Fibroblast of mammary gland (primary cell): ENCODE results near the gene PSMC3.
A peak's percentile ranks its signal among the peaks of the same experiment; 100 is the strongest.

Source experiments
- DNase-seq: peaks from one replicate; pipeline ENCODE4 v3.0.0-alpha.2; 2010; ENCODE audit warnings: low read depth
- H3K4me3 ChIP-seq: 2 replicates; pipeline ENCODE4 v1.5.1; 2011; ENCODE audit warnings: low read depth, mild to moderate bottlenecking, low read length, moderate library complexity; ENCODE audit not compliant: control insufficient read depth
- TF ChIP-seq, protein P1 (sequence below): conservative IDR thresholded peaks from 2 replicates; pipeline ENCODE4 v1.5.1; 2011; ENCODE audit warnings: low read depth, low read length, inconsistent platforms; ENCODE audit not compliant: control insufficient read depth, insufficient read depth

PSMC3 gene

GRCh38 chr11:47373876-47374719 is 52.1 kb downstream of the PSMC3 start:
- no peak overlapping the region for H3K4me3 ChIP-seq
- peak; percentile 67 for DNase-seq
- TF ChIP-seq, protein P1, sequence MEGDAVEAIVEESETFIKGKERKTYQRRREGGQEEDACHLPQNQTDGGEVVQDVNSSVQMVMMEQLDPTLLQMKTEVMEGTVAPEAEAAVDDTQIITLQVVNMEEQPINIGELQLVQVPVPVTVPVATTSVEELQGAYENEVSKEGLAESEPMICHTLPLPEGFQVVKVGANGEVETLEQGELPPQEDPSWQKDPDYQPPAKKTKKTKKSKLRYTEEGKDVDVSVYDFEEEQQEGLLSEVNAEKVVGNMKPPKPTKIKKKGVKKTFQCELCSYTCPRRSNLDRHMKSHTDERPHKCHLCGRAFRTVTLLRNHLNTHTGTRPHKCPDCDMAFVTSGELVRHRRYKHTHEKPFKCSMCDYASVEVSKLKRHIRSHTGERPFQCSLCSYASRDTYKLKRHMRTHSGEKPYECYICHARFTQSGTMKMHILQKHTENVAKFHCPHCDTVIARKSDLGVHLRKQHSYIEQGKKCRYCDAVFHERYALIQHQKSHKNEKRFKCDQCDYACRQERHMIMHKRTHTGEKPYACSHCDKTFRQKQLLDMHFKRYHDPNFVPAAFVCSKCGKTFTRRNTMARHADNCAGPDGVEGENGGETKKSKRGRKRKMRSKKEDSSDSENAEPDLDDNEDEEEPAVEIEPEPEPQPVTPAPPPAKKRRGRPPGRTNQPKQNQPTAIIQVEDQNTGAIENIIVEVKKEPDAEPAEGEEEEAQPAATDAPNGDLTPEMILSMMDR: peak; percentile 90

DNA sequence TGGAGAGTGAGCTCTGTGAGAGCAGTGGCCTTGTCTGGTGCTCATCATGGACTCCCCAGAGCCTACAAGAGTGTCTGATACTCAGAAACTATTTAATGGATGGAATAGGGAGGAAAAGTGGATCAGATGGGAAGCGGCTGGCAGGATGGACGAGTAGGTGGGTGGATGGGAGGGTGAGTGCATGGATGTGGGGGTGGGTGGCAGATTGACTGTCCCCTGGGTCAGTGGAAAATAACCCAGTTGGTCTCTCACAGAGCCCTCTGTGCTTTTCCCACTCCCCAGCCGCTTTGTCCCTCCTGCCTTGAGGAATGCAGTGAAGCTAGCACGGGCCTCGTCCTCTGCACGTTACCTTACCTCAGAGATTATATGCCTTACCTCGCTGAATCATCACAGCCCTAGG is 53.8 kb downstream of the PSMC3 start:
- no peak for DNase-seq
- no peak overlapping the region for H3K4me3 ChIP-seq
- TF ChIP-seq, protein P1: no peak

DNA sequence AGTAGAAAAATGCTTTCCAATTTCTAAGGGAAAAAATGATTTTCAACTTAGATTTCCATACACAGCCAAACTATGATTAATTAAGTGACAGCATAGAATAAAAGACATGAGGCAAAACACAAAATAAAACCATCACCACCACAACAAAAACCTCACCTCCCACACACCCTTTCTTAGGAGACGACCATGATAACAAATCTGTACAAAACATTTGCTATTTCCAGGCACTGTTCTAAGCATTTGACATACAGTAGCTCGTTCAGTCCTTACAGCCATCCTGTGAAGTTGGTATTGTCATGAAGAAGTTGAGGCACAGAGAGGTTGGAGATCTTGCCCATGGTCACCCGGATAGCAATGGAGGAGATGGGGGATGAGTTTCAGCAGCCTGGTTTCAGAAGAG is 56.6 kb downstream of the PSMC3 start:
- TF ChIP-seq, protein P1: no peak
- no peak overlapping the region for H3K4me3 ChIP-seq
- no peak for DNase-seq
